ENCODE results near the gene GSK3A. TPM values are rescaled to one million over a fixed set of nuclear protein-coding genes. Genes with fewer than 3 reads are reported as not detected.
"Not testable (repeated sequence)": the region's sequence is repeated elsewhere in the genome, so short reads cannot be mapped to it uniquely, and the experiment has no call there.

The GSK3A gene
- total and polyA plus RNA-seq, 10 donors, result 20.8 to 39.3 (median 28.7) TPM

DNA sequence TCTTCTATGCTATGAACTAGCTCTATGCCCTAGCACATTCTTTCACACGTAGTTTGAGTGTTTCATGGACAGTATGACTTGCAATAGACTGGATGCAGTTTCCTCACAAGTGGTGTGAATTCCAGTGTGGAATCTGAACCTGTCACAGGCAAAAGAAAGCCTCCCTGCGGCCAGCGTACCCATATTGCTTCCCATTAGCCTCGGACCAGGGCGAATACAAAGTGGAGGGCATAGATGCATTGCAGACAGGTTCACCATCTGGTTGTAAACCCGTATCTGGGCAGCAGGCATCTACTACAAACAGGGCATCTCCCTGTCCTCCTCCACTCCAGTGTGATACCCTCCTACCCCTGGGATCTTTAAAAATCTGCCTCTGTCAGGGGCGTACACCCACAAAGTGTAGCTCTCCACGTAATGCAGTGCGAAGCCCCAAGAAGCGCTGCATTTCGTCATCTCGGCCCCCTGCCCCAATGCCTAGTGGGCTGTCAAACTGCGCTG lies 25.3 kb upstream of the GSK3A start:
- Histone ChIP-seq H3K27ac (peak overlapping the region; percentile 97 to 100 (median 99)), H3K36me3 (peaks cover 0 to 12% (median 10%) of the 10 kb centered on the region in 6 donors), H3K4me1 (peaks cover 21 to 41% (median 33%) of the 10 kb centered on the region in 6 donors), H3K9me3 (no peaks in the 10 kb centered on the region), H3K4me3 (peak overlapping the region; percentile 16 to 69 (median 48)), H3K27me3 (replicated peaks in 1 of 7) (no peaks in the 10 kb centered on the region)
- WGBS, 5 donors, result 11 to 18% (median 15%) methylated on average over 9 to 13 of the region's 13 CpGs
- DNase-seq, result peak; percentile 78
- intact Hi-C loops (cut with DNase I; ENCODE audit: low total_unique reads), result no loop called here
- no peak for TF ChIP-seq POLR2A (IDR thresholded peaks at IDR 0.05)
- TF ChIP-seq, protein P1, sequence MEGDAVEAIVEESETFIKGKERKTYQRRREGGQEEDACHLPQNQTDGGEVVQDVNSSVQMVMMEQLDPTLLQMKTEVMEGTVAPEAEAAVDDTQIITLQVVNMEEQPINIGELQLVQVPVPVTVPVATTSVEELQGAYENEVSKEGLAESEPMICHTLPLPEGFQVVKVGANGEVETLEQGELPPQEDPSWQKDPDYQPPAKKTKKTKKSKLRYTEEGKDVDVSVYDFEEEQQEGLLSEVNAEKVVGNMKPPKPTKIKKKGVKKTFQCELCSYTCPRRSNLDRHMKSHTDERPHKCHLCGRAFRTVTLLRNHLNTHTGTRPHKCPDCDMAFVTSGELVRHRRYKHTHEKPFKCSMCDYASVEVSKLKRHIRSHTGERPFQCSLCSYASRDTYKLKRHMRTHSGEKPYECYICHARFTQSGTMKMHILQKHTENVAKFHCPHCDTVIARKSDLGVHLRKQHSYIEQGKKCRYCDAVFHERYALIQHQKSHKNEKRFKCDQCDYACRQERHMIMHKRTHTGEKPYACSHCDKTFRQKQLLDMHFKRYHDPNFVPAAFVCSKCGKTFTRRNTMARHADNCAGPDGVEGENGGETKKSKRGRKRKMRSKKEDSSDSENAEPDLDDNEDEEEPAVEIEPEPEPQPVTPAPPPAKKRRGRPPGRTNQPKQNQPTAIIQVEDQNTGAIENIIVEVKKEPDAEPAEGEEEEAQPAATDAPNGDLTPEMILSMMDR (IDR thresholded peaks at IDR 0.05 in 8 of 11, conservative IDR thresholded peaks at IDR 0.05 in 3 of 11), result no peak
- no peak for TF ChIP-seq POLR2AphosphoS5 (IDR thresholded peaks at IDR 0.05)

DNA sequence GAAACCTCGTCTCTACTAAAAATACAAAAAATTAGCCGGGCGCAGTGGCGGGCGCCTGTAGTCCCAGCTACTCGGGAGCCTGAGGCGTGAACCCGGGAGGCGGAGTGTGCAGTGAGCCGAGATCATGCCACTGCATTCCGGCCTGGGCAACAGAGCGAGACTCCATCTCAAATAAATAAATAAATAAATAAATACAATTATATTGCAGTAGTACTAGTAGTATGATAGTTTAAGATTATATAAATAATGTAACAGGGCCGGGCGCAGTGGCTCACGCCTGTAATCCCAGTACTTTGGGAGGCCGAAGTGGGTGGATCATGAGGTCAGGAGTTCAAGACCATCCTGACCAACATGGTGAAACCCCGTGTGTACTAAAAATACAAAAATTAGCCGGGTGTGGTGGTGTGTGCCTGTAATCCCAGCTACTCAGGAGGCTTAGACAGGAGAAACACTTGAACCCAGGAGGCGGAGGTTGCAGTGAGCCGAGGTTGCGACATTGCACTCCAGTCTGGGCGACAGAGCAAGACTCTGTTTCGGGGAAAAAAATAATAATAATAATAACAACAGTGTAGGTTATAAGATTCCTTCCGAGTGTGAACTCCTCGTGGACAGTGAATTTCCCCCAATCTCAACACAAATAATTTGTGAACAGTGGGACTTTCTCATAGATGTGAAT lies 24.7 kb upstream of the GSK3A start:
- H3K4me3 ChIP-seq; intact Hi-C loops (cut with DNase I; ENCODE audit: low total_unique reads); H3K27me3 ChIP-seq (replicated peaks in 1 of 7); H3K9me3 ChIP-seq; H3K36me3 ChIP-seq; DNase-seq: not testable (repeated sequence)
- Histone ChIP-seq H3K27ac (peak overlapping the region in 4 of 8 donors; percentile 98 to 100 (median 99)), H3K4me1 (peaks cover 21 to 35% (median 31%) of the 10 kb centered on the region in 6 donors)
- WGBS, 5 donors, result 89 to 95% (median 92%) methylated on average over 23 to 25 of the region's 25 CpGs

DNA sequence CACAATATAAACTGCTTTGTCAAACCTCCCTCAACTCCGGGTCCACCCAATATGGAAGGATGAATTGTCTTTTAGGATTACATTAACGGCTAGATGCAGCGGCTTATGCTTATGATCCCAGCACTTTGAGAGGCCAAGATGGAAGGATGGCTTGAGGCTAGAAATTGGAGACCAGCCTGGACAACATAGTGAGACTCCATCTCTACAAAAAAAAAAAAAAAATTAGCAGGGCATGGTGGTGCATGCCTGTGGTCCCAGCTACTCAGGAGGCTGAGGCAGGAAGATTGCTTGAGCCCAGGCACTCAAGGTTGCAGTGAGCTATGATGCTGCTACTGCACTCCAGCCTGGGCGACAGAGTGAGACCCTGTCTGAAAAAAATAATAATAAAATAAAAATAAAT lies 23.7 kb upstream of the GSK3A start:
- H3K27ac ChIP-seq; H3K4me3 ChIP-seq; H3K9me3 ChIP-seq; H3K27me3 ChIP-seq (replicated peaks in 1 of 7); DNase-seq; intact Hi-C loops (cut with DNase I; ENCODE audit: low total_unique reads); H3K36me3 ChIP-seq: not testable (repeated sequence)
- peaks cover 15 to 25% (median 23%) of the 10 kb centered on the region in 6 donors for H3K4me1 ChIP-seq
- 93 to 97% (median 95%) methylated on average over 4 of the region's 4 CpGs for whole genome bisulfite sequencing, 5 donors

DNA sequence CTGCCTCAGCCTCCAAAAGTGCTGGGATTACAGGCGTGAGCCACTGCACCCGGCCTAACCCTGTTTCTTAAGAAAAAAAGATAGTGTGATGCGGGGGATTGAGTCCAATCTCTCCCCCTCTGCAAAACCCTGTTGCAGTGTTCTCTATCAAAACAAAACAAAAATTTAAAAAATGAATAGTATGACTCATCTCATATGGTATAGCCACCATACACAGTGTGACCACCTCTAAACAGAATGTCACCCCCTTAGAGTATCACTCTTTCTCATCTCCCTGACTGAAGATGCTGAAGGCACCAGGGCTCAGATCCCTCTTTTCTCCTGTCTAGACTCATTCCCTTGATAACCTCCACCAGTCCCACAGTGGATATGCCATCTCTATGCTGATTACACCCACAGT lies 19.4 kb upstream of the GSK3A start:
- intact Hi-C loops (cut with DNase I; ENCODE audit: low total_unique reads), result no loop called here
- TF ChIP-seq POLR2A (IDR thresholded peaks at IDR 0.05), result no peak
- no peak for TF ChIP-seq POLR2AphosphoS5 (IDR thresholded peaks at IDR 0.05)
- TF ChIP-seq, protein P1 (IDR thresholded peaks at IDR 0.05 in 8 of 11, conservative IDR thresholded peaks at IDR 0.05 in 3 of 11), result no peak
- no peak for DNase-seq
- peaks cover 0 to 4% (median 1%) of the 10 kb centered on the region in 6 donors for H3K4me1 ChIP-seq
- H3K36me3 ChIP-seq, result no peaks in the 10 kb centered on the region
- H3K27ac ChIP-seq, result no peak overlapping the region
- 87 to 97% (median 93%) methylated on average over 3 of the region's 3 CpGs for WGBS, 5 donors
- H3K4me3 ChIP-seq, result no peak overlapping the region
- H3K9me3 ChIP-seq, result no peaks in the 10 kb centered on the region
- no peaks in the 10 kb centered on the region for H3K27me3 ChIP-seq (replicated peaks in 1 of 7)

DNA sequence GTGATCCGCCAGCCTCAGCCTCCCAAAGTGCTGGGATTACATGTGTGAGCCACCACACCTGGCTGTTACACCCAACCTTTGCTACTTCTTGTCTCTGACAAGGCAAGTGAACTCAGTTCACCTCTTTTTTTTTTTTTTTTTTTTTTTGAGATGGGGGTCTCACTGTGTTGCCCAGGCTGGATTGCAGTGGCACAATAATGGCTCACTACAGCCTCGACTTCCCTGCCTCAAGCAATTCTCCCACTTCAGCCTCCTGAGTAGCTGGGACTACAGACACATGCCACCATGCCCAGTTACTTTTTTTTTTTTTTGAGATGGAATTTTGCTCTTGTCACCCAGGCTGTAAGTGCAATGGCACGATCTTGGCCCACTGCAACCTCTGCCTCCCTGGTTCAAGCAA lies 15.4 kb upstream of the GSK3A start:
- H3K27ac ChIP-seq; H3K4me3 ChIP-seq; H3K9me3 ChIP-seq; intact Hi-C loops (cut with DNase I; ENCODE audit: low total_unique reads); H3K36me3 ChIP-seq; DNase-seq: not testable (repeated sequence)
- peaks cover 0 to 11% (median 0%) of the 10 kb centered on the region in 7 donors for H3K27me3 ChIP-seq (replicated peaks in 1 of 7)
- H3K4me1 ChIP-seq, result peaks cover 8 to 27% (median 23%) of the 10 kb centered on the region in 6 donors
- WGBS, 5 donors, result 87 to 90% (median 89%) methylated on average over 3 of the region's 3 CpGs
